Neuronal stem cell (in vitro differentiated cells): ENCODE results near the gene N4BP2L2.

ENCODE experiments used
- DNase-seq: peaks from one replicate; pipeline ENCODE4 v3.0.0-alpha.2; 2013; ENCODE audit warnings: low spot score
- H2AFZ ChIP-seq: one replicate; pipeline ENCODE4 v1.6.1; 2013; ENCODE audit warnings: mild to moderate bottlenecking, low read length, inconsistent platforms
- H2AK5ac ChIP-seq: 2 replicates; pipeline ENCODE4 v1.6.1; 2013; ENCODE audit warnings: low read depth, mild to moderate bottlenecking, inconsistent platforms, low read length, moderate library complexity, mixed read lengths
- H2BK120ac ChIP-seq: 2 replicates; pipeline ENCODE4 v1.6.1; 2013; ENCODE audit warnings: low read depth, mild to moderate bottlenecking, inconsistent platforms, low read length, moderate library complexity, mixed read lengths
- H2BK12ac ChIP-seq: one replicate; pipeline ENCODE4 v1.6.1; 2013; ENCODE audit warnings: low read length, inconsistent platforms
- H2BK15ac ChIP-seq: 2 replicates; pipeline ENCODE4 v1.6.1; 2013; ENCODE audit warnings: mild to moderate bottlenecking, low read length, inconsistent platforms, mixed read lengths
- H2BK5ac ChIP-seq: one replicate; pipeline ENCODE4 v1.6.1; 2013; ENCODE audit warnings: inconsistent platforms, mild to moderate bottlenecking, low read length, moderate library complexity
- H3K14ac ChIP-seq: one replicate; pipeline ENCODE4 v1.6.1; 2013; ENCODE audit warnings: low read length, inconsistent platforms
- H3K18ac ChIP-seq: 2 replicates; pipeline ENCODE4 v1.6.1; 2013; ENCODE audit warnings: low read length, inconsistent platforms
- H3K23ac ChIP-seq: 2 replicates; pipeline ENCODE4 v1.6.1; 2013; ENCODE audit warnings: low read depth, mild to moderate bottlenecking, mixed read lengths, low read length, inconsistent platforms; ENCODE audit not compliant: poor library complexity
- H3K27ac ChIP-seq: replicated peaks from 3 replicates; pipeline ENCODE4 v1.5.1; 2013; ENCODE audit warnings: low read length, inconsistent platforms
- H3K27me3 ChIP-seq, 3 experiments: 2 replicates each; pipeline ENCODE4 v1.6.1; 2013; ENCODE audit warnings: low read length in 3 of 3, mild to moderate bottlenecking in 2 of 3, inconsistent platforms in 1 of 3, low read depth in 1 of 3, mixed read lengths in 1 of 3, moderate library complexity in 1 of 3; ENCODE audit not compliant: control insufficient read depth in 3 of 3, insufficient read depth in 3 of 3
- H3K36me3 ChIP-seq, 2 donors: replicated peaks in 1 of 2; 2 replicates each; pipeline ENCODE4 v1.6.1; 2013; ENCODE audit warnings: low read length in 2 of 2; ENCODE audit not compliant: control insufficient read depth in 2 of 2, insufficient read depth in 2 of 2
- H3K4ac ChIP-seq: 2 replicates; pipeline ENCODE4 v1.6.1; 2013; ENCODE audit warnings: inconsistent platforms, mild to moderate bottlenecking, low read length, moderate library complexity
- H3K4me1 ChIP-seq, 2 donors: 1 replicate in 1 of 2; 2 replicates in 1 of 2; pipeline ENCODE4 v1.6.1; 2013; ENCODE audit warnings: low read length in 2 of 2, low read depth in 1 of 2; ENCODE audit not compliant: control insufficient read depth in 2 of 2, insufficient read depth in 1 of 2
- H3K4me2 ChIP-seq: one replicate; pipeline ENCODE4 v1.6.1; 2013; ENCODE audit warnings: mild to moderate bottlenecking, low read length, inconsistent platforms; ENCODE audit not compliant: insufficient read depth, poor library complexity, severe bottlenecking
- H3K4me3 ChIP-seq, 2 donors: 2 replicates each; pipeline ENCODE4 v1.5.1; 2013; ENCODE audit warnings: low read length in 2 of 2, mild to moderate bottlenecking in 2 of 2, inconsistent platforms in 1 of 2, moderate library complexity in 1 of 2
- H3K79me1 ChIP-seq: one replicate; pipeline ENCODE4 v1.6.1; 2013; ENCODE audit warnings: low read depth, mild to moderate bottlenecking, inconsistent platforms, low read length, moderate library complexity
- H3K9ac ChIP-seq: one replicate; pipeline ENCODE4 v1.6.1; 2013; ENCODE audit warnings: mild to moderate bottlenecking, low read depth, low read length, inconsistent platforms; ENCODE audit not compliant: poor library complexity
- H3K9me3 ChIP-seq, 2 donors: replicated peaks in 1 of 2; 2 replicates each; pipeline versions ENCODE3 to v1.6.1; 2013; ENCODE audit warnings: low read length in 2 of 2, mild to moderate bottlenecking in 2 of 2, inconsistent platforms in 1 of 2, low read depth in 1 of 2, mixed read lengths in 1 of 2, moderate library complexity in 1 of 2; ENCODE audit not compliant: control insufficient read depth in 2 of 2, insufficient read depth in 1 of 2
- H4K8ac ChIP-seq: one replicate; pipeline ENCODE4 v1.6.1; 2013; ENCODE audit warnings: low read depth, mild to moderate bottlenecking, inconsistent platforms, low read length, moderate library complexity
- H4K91ac ChIP-seq: one replicate; pipeline ENCODE4 v1.6.1; 2013; ENCODE audit warnings: low read length, low read depth, mild to moderate bottlenecking, inconsistent platforms; ENCODE audit not compliant: poor library complexity
- WGBS, 2 donors: extraction: QIAGEN DNeasy Blood & Tissue Kit; methylation state at CpG; one replicate each; pipeline ENCODE4 v1.1.7; 2013; ENCODE audit warnings: missing lambda C conversion rate in 2 of 2, mixed read lengths in 1 of 2; ENCODE audit not compliant: insufficient read length in 2 of 2, insufficient replicate concordance in 1 of 2; ENCODE audit errors: extremely low coverage in 2 of 2; 5-methylcytosine and 5-hydroxymethylcytosine counted together

The N4BP2L2 gene

DNA sequence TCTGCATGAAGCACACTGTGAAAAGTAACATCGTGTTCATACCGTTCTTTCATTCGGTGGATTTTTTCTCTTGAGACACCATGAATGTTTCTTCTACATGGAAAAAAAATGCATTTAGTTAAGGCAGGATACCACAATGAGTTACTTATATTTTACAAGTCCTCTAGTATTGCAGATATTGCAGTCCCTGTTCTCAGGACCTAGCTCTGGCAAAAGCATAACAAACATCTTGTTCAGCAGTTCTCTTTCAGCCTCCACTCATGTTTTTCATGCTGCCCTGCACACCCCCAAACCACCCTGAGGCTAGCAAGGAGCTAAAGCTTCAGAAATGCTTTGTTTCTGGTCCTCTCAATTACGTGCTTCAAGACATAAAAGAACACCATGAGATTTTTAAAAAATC lies 135.5 kb downstream of the N4BP2L2 start:
- Histone ChIP-seq H3K4me1 (peaks cover 0 to 4% of the 10 kb centered on the region in 2 donors), H3K79me1 (no peaks in the 10 kb centered on the region), H3K36me3 (peaks cover 1 to 31% of the 10 kb centered on the region in 2 donors), H3K9ac (no peak overlapping the region), H3K27me3 (no peaks in the 10 kb centered on the region), H2AFZ (peak overlapping the region; percentile 5), H4K8ac (no peak overlapping the region), H3K18ac (no peak overlapping the region), H2AK5ac (no peak overlapping the region), H2BK120ac (no peak overlapping the region), H4K91ac (no peak overlapping the region), H2BK12ac (no peak overlapping the region), H3K4me2 (no peak overlapping the region), H3K4ac (no peak overlapping the region), H3K4me3 (no peak overlapping the region), H2BK15ac (no peak overlapping the region), H3K27ac (no peak overlapping the region), H3K23ac (no peak overlapping the region), H3K14ac (no peak overlapping the region), H2BK5ac (no peak overlapping the region), H3K9me3 (no peaks in the 10 kb centered on the region)
- no peak for DNase-seq
- WGBS, 2 donors = no CpG with 5 or more reads among the region's 4 CpGs

DNA sequence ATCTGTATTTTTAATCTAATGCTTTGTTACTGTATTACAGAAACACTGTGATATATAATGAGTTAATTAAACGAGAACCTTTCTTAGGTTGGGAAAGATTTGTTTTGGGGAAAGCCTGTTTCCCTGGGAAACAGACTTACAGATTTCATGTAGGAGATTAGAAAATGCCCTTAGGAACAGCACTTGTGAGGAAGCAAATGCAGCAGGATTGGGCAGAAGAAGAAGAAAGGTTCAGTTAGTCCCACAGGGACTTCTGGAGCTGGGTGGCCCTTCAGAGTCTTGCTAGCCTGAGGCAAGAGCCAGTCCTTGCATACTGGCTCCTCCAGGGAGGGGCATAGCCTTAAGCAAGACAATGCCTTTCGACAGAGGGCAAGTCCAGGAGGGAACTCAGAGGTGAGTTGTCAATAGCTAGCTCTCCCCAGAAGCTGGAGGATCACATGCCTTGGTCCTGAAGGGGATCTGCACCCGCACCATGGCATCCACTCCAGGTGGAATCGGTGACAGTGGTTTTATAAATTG lies 147.4 kb downstream of the N4BP2L2 start:
- H3K27me3 ChIP-seq = no peaks in the 10 kb centered on the region
- no peak overlapping the region for H2BK120ac ChIP-seq
- H2AFZ ChIP-seq = no peak overlapping the region
- peaks cover 0 to 3% of the 10 kb centered on the region in 2 donors for H3K4me1 ChIP-seq
- H4K8ac ChIP-seq = no peak overlapping the region
- no peak for DNase-seq
- H4K91ac ChIP-seq = no peak overlapping the region
- peak overlapping the region; percentile 13 for H3K18ac ChIP-seq
- H2BK12ac ChIP-seq = no peak overlapping the region
- H3K9ac ChIP-seq = no peak overlapping the region
- H3K23ac ChIP-seq = no peak overlapping the region
- H2BK15ac ChIP-seq = no peak overlapping the region
- H3K36me3 ChIP-seq = peaks cover 3 to 77% of the 10 kb centered on the region in 2 donors
- H3K4me2 ChIP-seq = no peak overlapping the region
- H3K4ac ChIP-seq = no peak overlapping the region
- no peak overlapping the region for H2AK5ac ChIP-seq
- H3K9me3 ChIP-seq = no peaks in the 10 kb centered on the region
- no peak overlapping the region for H3K14ac ChIP-seq
- no peak overlapping the region for H3K27ac ChIP-seq
- no peak overlapping the region for H3K4me3 ChIP-seq
- WGBS, 2 donors = no CpG with 5 or more reads among the region's 4 CpGs
- no peak overlapping the region for H2BK5ac ChIP-seq
- no peaks in the 10 kb centered on the region for H3K79me1 ChIP-seq

DNA sequence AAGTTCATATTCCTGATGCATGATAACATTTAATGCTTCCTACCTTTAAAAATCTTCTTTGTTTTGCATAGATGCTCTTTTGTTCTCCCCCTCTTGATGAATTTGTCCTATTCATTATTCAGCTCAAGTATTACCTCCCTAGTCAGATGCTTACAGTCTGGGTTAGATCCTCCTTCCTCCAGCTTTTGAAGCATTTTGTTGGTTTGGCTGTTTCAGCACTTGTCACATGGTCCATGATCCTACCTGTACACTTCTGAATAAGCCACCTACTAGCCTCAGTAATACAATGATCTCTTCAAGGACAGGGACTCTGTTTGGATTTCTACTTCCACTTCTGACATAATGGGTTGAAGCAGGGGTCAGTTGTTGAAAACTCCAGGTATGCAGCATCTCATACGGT lies 148.1 kb downstream of the N4BP2L2 start:
- H2BK15ac ChIP-seq = no peak overlapping the region
- no peak overlapping the region for H2BK5ac ChIP-seq
- H2AK5ac ChIP-seq = no peak overlapping the region
- no peak overlapping the region for H3K23ac ChIP-seq
- no peak overlapping the region for H3K18ac ChIP-seq
- H3K4me2 ChIP-seq = no peak overlapping the region
- DNase-seq = no peak
- no peak overlapping the region for H3K27ac ChIP-seq
- no peak overlapping the region for H2BK120ac ChIP-seq
- WGBS, 2 donors = no CpG with 5 or more reads among the region's 1 CpG
- H3K4me1 ChIP-seq = peaks cover 0 to 3% of the 10 kb centered on the region in 2 donors
- no peak overlapping the region for H3K9ac ChIP-seq
- H2BK12ac ChIP-seq = no peak overlapping the region
- no peak overlapping the region for H4K8ac ChIP-seq
- H3K4me3 ChIP-seq = no peak overlapping the region
- H3K27me3 ChIP-seq = no peaks in the 10 kb centered on the region
- H3K4ac ChIP-seq = no peak overlapping the region
- H3K36me3 ChIP-seq = peaks cover 0 to 77% of the 10 kb centered on the region in 2 donors
- H3K9me3 ChIP-seq = no peaks in the 10 kb centered on the region
- no peaks in the 10 kb centered on the region for H3K79me1 ChIP-seq
- no peak overlapping the region for H4K91ac ChIP-seq
- no peak overlapping the region for H3K14ac ChIP-seq
- no peak overlapping the region for H2AFZ ChIP-seq

DNA sequence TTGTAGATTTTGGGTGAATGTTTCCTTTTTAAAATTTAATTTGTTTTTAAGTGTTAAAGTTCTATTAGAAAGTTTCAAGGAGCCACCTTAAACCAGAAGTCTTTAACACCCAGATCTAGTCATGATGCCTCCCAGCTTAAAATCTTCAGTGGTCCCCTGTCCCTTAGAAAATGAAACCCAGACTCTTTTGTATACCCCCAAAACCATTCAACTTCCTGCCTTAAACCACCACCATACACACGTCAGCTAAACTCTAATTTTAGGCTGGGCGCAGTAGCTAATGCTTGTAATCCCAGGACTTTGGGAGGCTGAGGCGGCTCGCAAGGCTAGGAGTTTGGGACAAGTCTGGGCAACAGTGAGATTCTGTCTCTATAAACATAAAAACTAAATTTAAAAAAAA lies 148.5 kb downstream of the N4BP2L2 start:
- no peaks in the 10 kb centered on the region for H3K27me3 ChIP-seq
- peaks cover 0 to 3% of the 10 kb centered on the region in 2 donors for H3K4me1 ChIP-seq
- H2BK120ac ChIP-seq = no peak overlapping the region
- H3K9me3 ChIP-seq = no peaks in the 10 kb centered on the region
- no peak overlapping the region for H3K4me3 ChIP-seq
- H3K27ac ChIP-seq = no peak overlapping the region
- H3K79me1 ChIP-seq = no peaks in the 10 kb centered on the region
- H4K8ac ChIP-seq = no peak overlapping the region
- no peak overlapping the region for H3K9ac ChIP-seq
- H2AFZ ChIP-seq = no peak overlapping the region
- no peak overlapping the region for H3K4ac ChIP-seq
- H3K4me2 ChIP-seq = no peak overlapping the region
- no peak overlapping the region for H2BK12ac ChIP-seq
- no peak overlapping the region for H3K18ac ChIP-seq
- no peak overlapping the region for H2AK5ac ChIP-seq
- H2BK5ac ChIP-seq = no peak overlapping the region
- peaks cover 2 to 77% of the 10 kb centered on the region in 2 donors for H3K36me3 ChIP-seq
- no peak for DNase-seq
- H3K14ac ChIP-seq = no peak overlapping the region
- no peak overlapping the region for H3K23ac ChIP-seq
- no peak overlapping the region for H2BK15ac ChIP-seq
- WGBS, 2 donors = no CpG with 5 or more reads among the region's 4 CpGs
- H4K91ac ChIP-seq = no peak overlapping the region
